ENCODE data around the gene HOXC4. TPM values are rescaled to one million over a fixed set of nuclear protein-coding genes. Genes with fewer than 3 reads are reported as not detected.

Gene HOXC4
- total and polyA plus RNA-seq, 2 donors: 0.19 to 0.37 TPM

GRCh38 chr12:54033106-54033979, 20.3 kb upstream of the HOXC4 start:
- Histone ChIP-seq H3K27me3 (ENCODE audit: control insufficient read depth in 2 of 2, insufficient read depth in 1 of 2, low read length in 1 of 2) (peaks cover 91 to 100% of the 10 kb centered on the region in 2 donors), H3K4me3 (ENCODE audit: low read length in 2 of 2) (no peak overlapping the region), H3K36me3 (ENCODE audit: control insufficient read depth in 2 of 2, insufficient read depth in 2 of 2, low read length in 1 of 2) (peaks cover 0 to 3% of the 10 kb centered on the region in 2 donors), H3K4me1 (ENCODE audit: control insufficient read depth in 2 of 2, insufficient read depth in 2 of 2, low read length in 2 of 2) (no peaks in the 10 kb centered on the region), H3K9me3 (ENCODE audit: control insufficient read depth in 2 of 2, insufficient read depth in 1 of 2, low read length in 1 of 2) (peaks cover 10 to 13% of the 10 kb centered on the region in 2 donors), H3K27ac (ENCODE audit: low read depth in 1 of 2, low read length in 1 of 2) (no peak overlapping the region)
- DNase-seq (ENCODE audit: low read depth in 6 of 9, low spot score in 9 of 9): no peak
- 6% methylated on average over 61 of the region's 61 CpGs for WGBS

- no peak overlapping the region for H3K27ac ChIP-seq (ENCODE audit: low read depth in 1 of 2, low read length in 1 of 2)
- H3K4me1 ChIP-seq (ENCODE audit: control insufficient read depth in 2 of 2, insufficient read depth in 2 of 2, low read length in 2 of 2): no peaks in the 10 kb centered on the region
- DNase-seq (ENCODE audit: low read depth in 6 of 9, low spot score in 9 of 9): no peak
- H3K9me3 ChIP-seq (ENCODE audit: control insufficient read depth in 2 of 2, insufficient read depth in 1 of 2, low read length in 1 of 2): peaks cover 10 to 13% of the 10 kb centered on the region in 2 donors
- no peak overlapping the region for H3K4me3 ChIP-seq (ENCODE audit: low read length in 2 of 2)
- H3K36me3 ChIP-seq (ENCODE audit: control insufficient read depth in 2 of 2, insufficient read depth in 2 of 2, low read length in 1 of 2): peaks cover 0 to 3% of the 10 kb centered on the region in 2 donors
- H3K27me3 ChIP-seq (ENCODE audit: control insufficient read depth in 2 of 2, insufficient read depth in 1 of 2, low read length in 1 of 2): peaks cover 90 to 100% of the 10 kb centered on the region in 2 donors
- 5% methylated on average over 57 of the region's 57 CpGs for WGBS
These were observed 19.5 kb upstream of the HOXC4 start for GRCh38 chr12:54033980-54034784.

- 34% methylated on average over 22 of the region's 22 CpGs for WGBS
- Histone ChIP-seq H3K4me1 (ENCODE audit: control insufficient read depth in 2 of 2, insufficient read depth in 2 of 2, low read length in 2 of 2) (no peaks in the 10 kb centered on the region), H3K27ac (ENCODE audit: low read depth in 1 of 2, low read length in 1 of 2) (no peak overlapping the region), H3K4me3 (ENCODE audit: low read length in 2 of 2) (no peak overlapping the region), H3K36me3 (ENCODE audit: control insufficient read depth in 2 of 2, insufficient read depth in 2 of 2, low read length in 1 of 2) (peaks cover 0 to 3% of the 10 kb centered on the region in 2 donors), H3K9me3 (ENCODE audit: control insufficient read depth in 2 of 2, insufficient read depth in 1 of 2, low read length in 1 of 2) (peaks cover 10 to 13% of the 10 kb centered on the region in 2 donors), H3K27me3 (ENCODE audit: control insufficient read depth in 2 of 2, insufficient read depth in 1 of 2, low read length in 1 of 2) (peaks cover 93 to 100% of the 10 kb centered on the region in 2 donors)
- DNase-seq (ENCODE audit: low read depth in 6 of 9, low spot score in 9 of 9): no peak
These were observed 18.8 kb upstream of the HOXC4 start for GRCh38 chr12:54034785-54035310.

- 82% methylated on average over 6 of the region's 6 CpGs for WGBS
- no peaks in the 10 kb centered on the region for H3K4me1 ChIP-seq (ENCODE audit: control insufficient read depth in 2 of 2, insufficient read depth in 2 of 2, low read length in 2 of 2)
- H3K9me3 ChIP-seq (ENCODE audit: control insufficient read depth in 2 of 2, insufficient read depth in 1 of 2, low read length in 1 of 2): peaks cover 10 to 13% of the 10 kb centered on the region in 2 donors
- no peak overlapping the region for H3K27ac ChIP-seq (ENCODE audit: low read depth in 1 of 2, low read length in 1 of 2)
- H3K27me3 ChIP-seq (ENCODE audit: control insufficient read depth in 2 of 2, insufficient read depth in 1 of 2, low read length in 1 of 2): peaks cover 95 to 100% of the 10 kb centered on the region in 2 donors
- peaks cover 0 to 3% of the 10 kb centered on the region in 2 donors for H3K36me3 ChIP-seq (ENCODE audit: control insufficient read depth in 2 of 2, insufficient read depth in 2 of 2, low read length in 1 of 2)
- H3K4me3 ChIP-seq (ENCODE audit: low read length in 2 of 2): no peak overlapping the region
- no peak for DNase-seq (ENCODE audit: low read depth in 6 of 9, low spot score in 9 of 9)
These were observed 17.9 kb upstream of the HOXC4 start for GRCh38 chr12:54035568-54036264.

- H3K9me3 ChIP-seq (ENCODE audit: control insufficient read depth in 2 of 2, insufficient read depth in 1 of 2, low read length in 1 of 2): peaks cover 10 to 13% of the 10 kb centered on the region in 2 donors
- H3K4me3 ChIP-seq (ENCODE audit: low read length in 2 of 2): no peak overlapping the region
- WGBS: 62% methylated on average over 14 of the region's 14 CpGs
- H3K27me3 ChIP-seq (ENCODE audit: control insufficient read depth in 2 of 2, insufficient read depth in 1 of 2, low read length in 1 of 2): peaks cover 89 to 100% of the 10 kb centered on the region in 2 donors
- H3K36me3 ChIP-seq (ENCODE audit: control insufficient read depth in 2 of 2, insufficient read depth in 2 of 2, low read length in 1 of 2): peaks cover 0 to 3% of the 10 kb centered on the region in 2 donors
- no peaks in the 10 kb centered on the region for H3K4me1 ChIP-seq (ENCODE audit: control insufficient read depth in 2 of 2, insufficient read depth in 2 of 2, low read length in 2 of 2)
- no peak for DNase-seq (ENCODE audit: low read depth in 6 of 9, low spot score in 9 of 9)
- H3K27ac ChIP-seq (ENCODE audit: low read depth in 1 of 2, low read length in 1 of 2): no peak overlapping the region
These were observed 16.8 kb upstream of the HOXC4 start for GRCh38 chr12:54036620-54037359.

GRCh38 chr12:54037360-54038283, 16.0 kb upstream of the HOXC4 start:
- 46% methylated on average over 14 of the region's 14 CpGs for WGBS
- Histone ChIP-seq H3K36me3 (ENCODE audit: control insufficient read depth in 2 of 2, insufficient read depth in 2 of 2, low read length in 1 of 2) (no peaks in the 10 kb centered on the region), H3K4me1 (ENCODE audit: control insufficient read depth in 2 of 2, insufficient read depth in 2 of 2, low read length in 2 of 2) (no peaks in the 10 kb centered on the region), H3K27ac (ENCODE audit: low read depth in 1 of 2, low read length in 1 of 2) (no peak overlapping the region), H3K9me3 (ENCODE audit: control insufficient read depth in 2 of 2, insufficient read depth in 1 of 2, low read length in 1 of 2) (peaks cover 7 to 11% of the 10 kb centered on the region in 2 donors), H3K4me3 (ENCODE audit: low read length in 2 of 2) (no peak overlapping the region), H3K27me3 (ENCODE audit: control insufficient read depth in 2 of 2, insufficient read depth in 1 of 2, low read length in 1 of 2) (peaks cover 84 to 99% of the 10 kb centered on the region in 2 donors)
- DNase-seq (ENCODE audit: low read depth in 6 of 9, low spot score in 9 of 9): no peak

GRCh38 chr12:54038284-54038870, 15.3 kb upstream of the HOXC4 start:
- Histone ChIP-seq H3K4me3 (ENCODE audit: low read length in 2 of 2) (no peak overlapping the region), H3K36me3 (ENCODE audit: control insufficient read depth in 2 of 2, insufficient read depth in 2 of 2, low read length in 1 of 2) (no peaks in the 10 kb centered on the region), H3K27ac (ENCODE audit: low read depth in 1 of 2, low read length in 1 of 2) (no peak overlapping the region), H3K9me3 (ENCODE audit: control insufficient read depth in 2 of 2, insufficient read depth in 1 of 2, low read length in 1 of 2) (peaks cover 0 to 3% of the 10 kb centered on the region in 2 donors), H3K27me3 (ENCODE audit: control insufficient read depth in 2 of 2, insufficient read depth in 1 of 2, low read length in 1 of 2) (peaks cover 80 to 99% of the 10 kb centered on the region in 2 donors), H3K4me1 (ENCODE audit: control insufficient read depth in 2 of 2, insufficient read depth in 2 of 2, low read length in 2 of 2) (no peaks in the 10 kb centered on the region)
- WGBS: 66% methylated on average over 5 of the region's 5 CpGs
- DNase-seq (ENCODE audit: low read depth in 6 of 9, low spot score in 9 of 9): no peak
